Natural killer cell (primary cell): ENCODE measurements around the gene CDSN. TPM values are rescaled to one million over a fixed set of nuclear protein-coding genes. Genes with fewer than 3 reads are reported as not detected.
"Not testable (repeated sequence)": the region's sequence is repeated elsewhere in the genome, so short reads cannot be mapped to it uniquely, and the experiment has no call there.

ENCODE experiments used
- ATAC-seq, 3 donors: fragments of 150-1000 bp in 2 of 3; fragments of 200-7000 bp in 1 of 3; cut with Tn5 transposase; 1 replicate in 1 of 3; 2 replicates in 2 of 3; pipeline ENCODE4 v1.10.0; 2021; ENCODE audit warnings: mild to moderate bottlenecking in 2 of 3, moderate library complexity in 2 of 3
- DNase-seq, 2 donors: peaks; one replicate each; pipeline versions ENCODE4 v3.0.0 to v3.0.0-alpha.2; 2013 to 2021; ENCODE audit warnings: mixed read lengths in 1 of 2
- H3K27ac ChIP-seq: one replicate; pipeline ENCODE4 v1.5.1; 2013; ENCODE audit warnings: mild to moderate bottlenecking, low read length
- H3K27me3 ChIP-seq: one replicate; pipeline ENCODE4 v1.6.1; 2013; ENCODE audit warnings: low read length; ENCODE audit not compliant: control insufficient read depth, insufficient read depth
- H3K36me3 ChIP-seq: one replicate; pipeline ENCODE4 v1.6.1; 2013; ENCODE audit warnings: low read length; ENCODE audit not compliant: control insufficient read depth, insufficient read depth
- H3K4me1 ChIP-seq: one replicate; pipeline ENCODE4 v1.6.1; 2013; ENCODE audit warnings: low read length; ENCODE audit not compliant: control insufficient read depth, insufficient read depth
- H3K4me3 ChIP-seq: one replicate; pipeline ENCODE4 v1.5.1; 2013; ENCODE audit warnings: low read length
- H3K9me3 ChIP-seq: one replicate; pipeline ENCODE4 v1.6.1; 2013; ENCODE audit warnings: low read length; ENCODE audit not compliant: control insufficient read depth, insufficient read depth
- H3K27ac Mint-ChIP-seq, 2 donors: one replicate each; pipeline ENCODE4 v1.8.0; 2022; ENCODE audit warnings: mild to moderate bottlenecking in 2 of 2, mixed read lengths in 2 of 2, moderate library complexity in 1 of 2
- H3K27me3 Mint-ChIP-seq, 2 donors: one replicate each; pipeline ENCODE4 v1.8.0; 2022; ENCODE audit warnings: low read depth in 2 of 2, mixed read lengths in 2 of 2
- H3K36me3 Mint-ChIP-seq: one replicate; pipeline ENCODE4 v1.8.0; 2022; ENCODE audit warnings: mixed read lengths
- H3K4me1 Mint-ChIP-seq, 2 donors: one replicate each; pipeline ENCODE4 v1.8.0; 2022; ENCODE audit warnings: mixed read lengths in 2 of 2
- H3K4me3 Mint-ChIP-seq: one replicate; pipeline ENCODE4 v1.8.0; 2022; ENCODE audit warnings: mild to moderate bottlenecking, moderate library complexity, mixed read lengths
- H3K9me3 Mint-ChIP-seq, 2 donors: one replicate each; pipeline ENCODE4 v1.8.0; 2022; ENCODE audit warnings: mixed read lengths in 2 of 2
- CTCF ChIP-seq: fragments of 200-600 bp; IDR thresholded peaks from one replicate; pipeline ENCODE4 v1.8.0; 2022; ENCODE audit warnings: antibody characterized with exemption
- WGBS: methylation state at CpG from one replicate; pipeline ENCODE4 v1.1.7; 2013; ENCODE audit warnings: missing lambda C conversion rate; ENCODE audit not compliant: insufficient coverage; 5-methylcytosine and 5-hydroxymethylcytosine counted together
- intact Hi-C: fragments of 100-400 bp; cut with micrococcal nuclease; formaldehyde crosslinking; loops from one replicate; pipeline ENCODE4 v1.14.2; 2022
- total RNA-seq, 4 donors: library from RNA; stranded (reverse); fragments of 120-200 nt in 1 of 4; gene quantifications; one replicate each; pipeline versions ENCODE4 v1.2.3 to v1.2.4, GENCODE V29; 2013 to 2022

Gene CDSN
- total RNA-seq, 3 donors from 2014 or later (not counting 1 experiment from before 2014, with no cell fraction given), result not detected

GRCh38 chr6:31165986-31166385, 45.7 kb upstream of the CDSN start:
- Histone ChIP-seq H3K4me3 (no peak overlapping the region), H3K27ac (no peak overlapping the region), H3K27me3 (no peaks in the 10 kb centered on the region), H3K4me1 (no peaks in the 10 kb centered on the region), H3K36me3 (no peaks in the 10 kb centered on the region), H3K9me3 (no peaks in the 10 kb centered on the region)
- H3K9me3 Mint-ChIP-seq, result no peaks in the 10 kb centered on the region
- no peak overlapping the region for H3K4me3 Mint-ChIP-seq
- DNase-seq (no peak), ATAC-seq (no peak)
- H3K36me3 Mint-ChIP-seq, result no peaks in the 10 kb centered on the region
- H3K27me3 Mint-ChIP-seq, result no peaks in the 10 kb centered on the region
- no peak overlapping the region for H3K27ac Mint-ChIP-seq
- intact Hi-C loops, result no loop called here
- H3K4me1 Mint-ChIP-seq, result no peaks in the 10 kb centered on the region
- WGBS, result 95% methylated on average over 5 of the region's 5 CpGs
- no peak for TF ChIP-seq CTCF

- ATAC-seq, H3K27me3 Mint-ChIP-seq, intact Hi-C loops, H3K4me3 Mint-ChIP-seq, DNase-seq, H3K36me3 Mint-ChIP-seq, H3K4me1 ChIP-seq, H3K4me1 Mint-ChIP-seq, H3K27me3 ChIP-seq, H3K4me3 ChIP-seq, H3K27ac ChIP-seq, H3K9me3 ChIP-seq, H3K9me3 Mint-ChIP-seq, H3K36me3 ChIP-seq, H3K27ac Mint-ChIP-seq: not testable (repeated sequence)
- WGBS, result 88% methylated on average over 17 of the region's 17 CpGs
Observed at GRCh38 chr6:31165064-31165832, 45.0 kb upstream of the CDSN start.

- not testable (repeated sequence) for H3K9me3 Mint-ChIP-seq
Observed at GRCh38 chr6:31164475-31165063, 44.3 kb upstream of the CDSN start.

GRCh38 chr6:31163922-31164321, 43.7 kb upstream of the CDSN start:
- no peak for DNase-seq
- Mint-ChIP-seq H3K9me3 (no peaks in the 10 kb centered on the region), H3K4me1 (peaks cover 5 to 6% of the 10 kb centered on the region in 2 donors), H3K4me3 (no peak overlapping the region), H3K27ac (no peak overlapping the region), H3K27me3 (no peaks in the 10 kb centered on the region), H3K36me3 (no peaks in the 10 kb centered on the region)
- no peak for ATAC-seq
- no peaks in the 10 kb centered on the region for H3K27me3 ChIP-seq
- H3K36me3 ChIP-seq, result no peaks in the 10 kb centered on the region
- no peak overlapping the region for H3K27ac ChIP-seq
- no peak overlapping the region for H3K4me3 ChIP-seq
- peaks cover 9% of the 10 kb centered on the region for H3K4me1 ChIP-seq
- intact Hi-C loops, result no loop called here
- TF ChIP-seq CTCF, result no peak
- no peaks in the 10 kb centered on the region for H3K9me3 ChIP-seq

More at GRCh38 chr6:31164475-31165063, 44.3 kb upstream of the CDSN start:
- H3K4me1 ChIP-seq, H3K4me1 Mint-ChIP-seq, DNase-seq, H3K27me3 ChIP-seq, H3K4me3 ChIP-seq, H3K27me3 Mint-ChIP-seq, intact Hi-C loops, H3K27ac ChIP-seq, H3K27ac Mint-ChIP-seq, H3K4me3 Mint-ChIP-seq, H3K36me3 ChIP-seq, H3K36me3 Mint-ChIP-seq, H3K9me3 ChIP-seq, ATAC-seq: not testable (repeated sequence)
- WGBS, result 98% methylated on average over 7 of the region's 9 CpGs
